Measurements from ENCODE around the gene TEN1. TPM values are rescaled to one million over a fixed set of nuclear protein-coding genes. Genes with fewer than 3 reads are reported as not detected.

The TEN1 gene
- total and polyA plus RNA-seq, 2 of the 13 experiments (the other 11 are each of a cell fraction or from before 2014, with no cell fraction given) = 18.0 to 21.3 TPM

GRCh38 chr17:75998327-75998795, 19.3 kb downstream of the TEN1 start (continued):
- no peak for TF ChIP-seq ELF4 (CRISPR knock-in tag; IDR thresholded peaks at IDR 0.05; ENCODE audit: borderline replicate concordance)
- TF ChIP-seq MXD4 (CRISPR knock-in tag; IDR thresholded peaks at IDR 0.05) = no peak
- 0 out of 2 replicates have a peak, but pooled peaks have one; percentile 7 for TF ChIP-seq CBX5 (CRISPR knock-in tag; IDR thresholded peaks at IDR 0.05; ENCODE audit: borderline replicate concordance)
- no peak for TF ChIP-seq NKX3-1 (CRISPR knock-in tag; IDR thresholded peaks at IDR 0.05)
- no peak for TF ChIP-seq ZNF75D (CRISPR knock-in tag; IDR thresholded peaks at IDR 0.05; ENCODE audit: borderline replicate concordance)
- no peak for TF ChIP-seq NFE2L1 (CRISPR knock-in tag; IDR thresholded peaks at IDR 0.05; ENCODE audit: borderline replicate concordance)
- TF ChIP-seq MTA1 (CRISPR knock-in tag; IDR thresholded peaks at IDR 0.05; ENCODE audit: borderline replicate concordance) = no peak
- no peak for TF ChIP-seq HMG20A (CRISPR knock-in tag; IDR thresholded peaks at IDR 0.05; ENCODE audit: borderline replicate concordance)
- TF ChIP-seq ZNF512 (CRISPR knock-in tag; IDR thresholded peaks at IDR 0.05) = no peak
- TF ChIP-seq HNF4A (CRISPR knock-in tag; IDR thresholded peaks at IDR 0.05) = peak; percentile 24; the same call in 1 of the 2 replicates
- no peak; the same call in 1 of the 2 replicates for TF ChIP-seq HOMEZ (CRISPR knock-in tag; IDR thresholded peaks at IDR 0.05; ENCODE audit: low read depth)
- TF ChIP-seq RNF2 (conservative IDR thresholded peaks at IDR 0.05; ENCODE audit: low read depth) = no peak
- TF ChIP-seq KLF12 (CRISPR knock-in tag; IDR thresholded peaks at IDR 0.05; ENCODE audit: borderline replicate concordance) = peak; percentile 48; the same call in 1 of the 2 replicates
- TF ChIP-seq PLRG1 (conservative IDR thresholded peaks at IDR 0.05) = no peak
- TF ChIP-seq CC2D1A (CRISPR knock-in tag; IDR thresholded peaks at IDR 0.05) = no peak
- TF ChIP-seq KDM3A (CRISPR knock-in tag; IDR thresholded peaks at IDR 0.05; ENCODE audit: low read depth) = no peak
- TF ChIP-seq JARID2 (CRISPR knock-in tag; IDR thresholded peaks at IDR 0.05; ENCODE audit: insufficient replicate concordance) = no peak
- TF ChIP-seq ATAD3A (CRISPR knock-in tag; IDR thresholded peaks at IDR 0.05) = no peak
- no peak for TF ChIP-seq MAFG (CRISPR knock-in tag; IDR thresholded peaks at IDR 0.05)
- TF ChIP-seq ZNF543 (CRISPR knock-in tag; IDR thresholded peaks at IDR 0.05) = peak; percentile 65; the same call in 1 of the 2 replicates
- TF ChIP-seq ZBTB34 (CRISPR knock-in tag; IDR thresholded peaks at IDR 0.05) = no peak
- no peak for TF ChIP-seq RFXAP (CRISPR knock-in tag; IDR thresholded peaks at IDR 0.05; ENCODE audit: borderline replicate concordance)
- no peak for TF ChIP-seq RBM39 (IDR thresholded peaks at IDR 0.05; ENCODE audit: low read depth, low read length, poor library complexity, severe bottlenecking)
- TF ChIP-seq ZBTB43 (CRISPR knock-in tag; conservative IDR thresholded peaks at IDR 0.05) = 0 out of 2 replicates have a peak, but pooled peaks have one; percentile 22
- TF ChIP-seq ZNF501 (CRISPR knock-in tag; IDR thresholded peaks at IDR 0.05) = peak; percentile 50; the same call in 1 of the 2 replicates
- no peak for TF ChIP-seq ZMAT3 (CRISPR knock-in tag; conservative IDR thresholded peaks at IDR 0.05)

All from HepG2 (cell line).